K562 (cell line): ENCODE data around the gene RALA. TPM values are rescaled to one million over a fixed set of nuclear protein-coding genes. Genes with fewer than 3 reads are reported as not detected.

ENCODE experiments used
- ARHGAP35 ChIP-seq: fragments of 450-650 bp; IDR thresholded peaks from 2 replicates; pipeline ENCODE4 v1.6.1; 2018; ENCODE audit not compliant: partially characterized antibody
- CXXC5 ChIP-seq: fragments of 250-450 bp; sonication (Bioruptor Pico); IDR thresholded peaks from 2 replicates; pipeline ENCODE4 v1.8.0; 2022; ENCODE audit warnings: inconsistent platforms, mild to moderate bottlenecking, moderate library complexity
- HDGF ChIP-seq: fragments of 450-650 bp; IDR thresholded peaks from 2 replicates; pipeline ENCODE4 v1.6.1; 2016
- IFI16 ChIP-seq: fragments of 250-450 bp; sonication (Bioruptor Pico); IDR thresholded peaks from 2 replicates; pipeline ENCODE4 v2.1.2; 2022; ENCODE audit warnings: mild to moderate bottlenecking, inconsistent platforms
- NFXL1 ChIP-seq: fragments of 450-650 bp; formaldehyde crosslinking; IDR thresholded peaks from 2 replicates; pipeline ENCODE4 v1.4.0; 2021; ENCODE audit warnings: mild to moderate bottlenecking
- PCBP2 ChIP-seq: fragments of 200-400 bp; formaldehyde crosslinking; IDR thresholded peaks from 2 replicates; pipeline ENCODE4 v1.6.1; 2018; ENCODE audit warnings: low read length, low read depth, mild to moderate bottlenecking, moderate library complexity; ENCODE audit not compliant: poor library complexity, severe bottlenecking
- POLR2AphosphoS5 ChIP-seq: IDR thresholded peaks from 2 replicates; pipeline ENCODE4 v1.6.1; 2011; ENCODE audit warnings: mild to moderate bottlenecking, low read depth, low read length, moderate library complexity; ENCODE audit not compliant: control insufficient read depth, insufficient read depth
- RBM15 ChIP-seq: fragments of 200-400 bp; formaldehyde crosslinking; IDR thresholded peaks from 2 replicates; pipeline ENCODE4 v1.6.1; 2018; ENCODE audit warnings: mild to moderate bottlenecking, low read length, moderate library complexity; ENCODE audit not compliant: insufficient read depth
- SMARCA5 ChIP-seq: fragments of 450-650 bp; IDR thresholded peaks from 2 replicates; pipeline ENCODE4 v1.6.1; 2016
- VEZF1 ChIP-seq: fragments of 200-800 bp; sonication (Bioruptor generic); IDR thresholded peaks from 2 replicates; pipeline ENCODE4 v1.6.1; 2017; ENCODE audit warnings: missing genetic modification characterization, missing compliant biosample characterization
- ZFX ChIP-seq: sonication (generic); formaldehyde crosslinking; IDR thresholded peaks from 2 replicates; pipeline ENCODE4 v1.8.0; 2022; ENCODE audit warnings: mild to moderate bottlenecking, missing genetic modification reagents, moderate library complexity
- polyA plus RNA-seq, 8 experiments: library from polyadenylated mRNA; depleted of rRNA in 4 of 8; stranded (reverse) in 5 of 8; unstranded in 3 of 8; fragments of >200 nt; fragmentation: Nextera tagmentation in 2 of 8; fragmentation: Illumina TruSeq in 1 of 8; extraction: Ambion mirVana in 2 of 8; extraction: Trizol in 1 of 8; gene quantifications; 2 replicates each; pipeline versions ENCODE4 v1.2.1 to v1.2.3, GENCODE V29; 2011 to 2014; ENCODE audit warnings: inconsistent platforms in 1 of 8, missing spikeins in 1 of 8
- total RNA-seq, 7 experiments: library from RNA; depleted of rRNA in 6 of 7; stranded (reverse); fragments of >200 nt in 6 of 7; fragmentation: Illumina TruSeq in 2 of 7; extraction: Trizol in 2 of 7; gene quantifications; 2 replicates each; pipeline versions ENCODE4 v1.2.1 to v1.2.3, GENCODE V29; 2011 to 2021; ENCODE audit warnings: low replicate concordance in 1 of 7
- TF ChIP-seq, protein P1 (sequence below): fragments of 450-650 bp; IDR thresholded peaks from 2 replicates; pipeline ENCODE4 v1.6.1; 2018; ENCODE audit warnings: mild to moderate bottlenecking, low read depth; ENCODE audit not compliant: partially characterized antibody
- TF ChIP-seq, protein P2 (sequence below): fragments of 200-600 bp; sonication (generic); IDR thresholded peaks from one replicate; pipeline ENCODE4 v1.6.1; 2012; ENCODE audit warnings: mild to moderate bottlenecking, low read depth, low read length, inconsistent platforms

RALA gene
- total and polyA plus RNA-seq, 9 of the 15 experiments (the other 6 are each of a cell fraction or from before 2014, with no cell fraction given) = 7.2 to 28.0 (median 25.7) TPM

- TF ChIP-seq, protein P1, sequence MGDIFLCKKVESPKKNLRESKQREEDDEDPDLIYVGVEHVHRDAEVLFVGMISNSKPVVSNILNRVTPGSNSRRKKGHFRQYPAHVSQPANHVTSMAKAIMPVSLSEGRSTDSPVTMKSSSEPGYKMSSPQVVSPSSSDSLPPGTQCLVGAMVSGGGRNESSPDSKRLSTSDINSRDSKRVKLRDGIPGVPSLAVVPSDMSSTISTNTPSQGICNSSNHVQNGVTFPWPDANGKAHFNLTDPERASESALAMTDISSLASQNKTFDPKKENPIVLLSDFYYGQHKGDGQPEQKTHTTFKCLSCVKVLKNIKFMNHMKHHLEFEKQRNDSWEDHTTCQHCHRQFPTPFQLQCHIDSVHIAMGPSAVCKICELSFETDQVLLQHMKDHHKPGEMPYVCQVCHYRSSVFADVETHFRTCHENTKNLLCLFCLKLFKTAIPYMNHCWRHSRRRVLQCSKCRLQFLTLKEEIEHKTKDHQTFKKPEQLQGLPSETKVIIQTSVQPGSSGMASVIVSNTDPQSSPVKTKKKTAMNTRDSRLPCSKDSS = no peak
- TF ChIP-seq SMARCA5 (no peak), PCBP2 (no peak), RBM15 (no peak), POLR2AphosphoS5 (peak; percentile 85), CXXC5 (CRISPR knock-in tag) (peak; percentile 77), IFI16 (CRISPR knock-in tag) (no peak), VEZF1 (peak; percentile 96), NFXL1 (CRISPR knock-in tag) (no peak), ZFX (peak; percentile 97), HDGF (no peak), ARHGAP35 (no peak)
- TF ChIP-seq, protein P2, sequence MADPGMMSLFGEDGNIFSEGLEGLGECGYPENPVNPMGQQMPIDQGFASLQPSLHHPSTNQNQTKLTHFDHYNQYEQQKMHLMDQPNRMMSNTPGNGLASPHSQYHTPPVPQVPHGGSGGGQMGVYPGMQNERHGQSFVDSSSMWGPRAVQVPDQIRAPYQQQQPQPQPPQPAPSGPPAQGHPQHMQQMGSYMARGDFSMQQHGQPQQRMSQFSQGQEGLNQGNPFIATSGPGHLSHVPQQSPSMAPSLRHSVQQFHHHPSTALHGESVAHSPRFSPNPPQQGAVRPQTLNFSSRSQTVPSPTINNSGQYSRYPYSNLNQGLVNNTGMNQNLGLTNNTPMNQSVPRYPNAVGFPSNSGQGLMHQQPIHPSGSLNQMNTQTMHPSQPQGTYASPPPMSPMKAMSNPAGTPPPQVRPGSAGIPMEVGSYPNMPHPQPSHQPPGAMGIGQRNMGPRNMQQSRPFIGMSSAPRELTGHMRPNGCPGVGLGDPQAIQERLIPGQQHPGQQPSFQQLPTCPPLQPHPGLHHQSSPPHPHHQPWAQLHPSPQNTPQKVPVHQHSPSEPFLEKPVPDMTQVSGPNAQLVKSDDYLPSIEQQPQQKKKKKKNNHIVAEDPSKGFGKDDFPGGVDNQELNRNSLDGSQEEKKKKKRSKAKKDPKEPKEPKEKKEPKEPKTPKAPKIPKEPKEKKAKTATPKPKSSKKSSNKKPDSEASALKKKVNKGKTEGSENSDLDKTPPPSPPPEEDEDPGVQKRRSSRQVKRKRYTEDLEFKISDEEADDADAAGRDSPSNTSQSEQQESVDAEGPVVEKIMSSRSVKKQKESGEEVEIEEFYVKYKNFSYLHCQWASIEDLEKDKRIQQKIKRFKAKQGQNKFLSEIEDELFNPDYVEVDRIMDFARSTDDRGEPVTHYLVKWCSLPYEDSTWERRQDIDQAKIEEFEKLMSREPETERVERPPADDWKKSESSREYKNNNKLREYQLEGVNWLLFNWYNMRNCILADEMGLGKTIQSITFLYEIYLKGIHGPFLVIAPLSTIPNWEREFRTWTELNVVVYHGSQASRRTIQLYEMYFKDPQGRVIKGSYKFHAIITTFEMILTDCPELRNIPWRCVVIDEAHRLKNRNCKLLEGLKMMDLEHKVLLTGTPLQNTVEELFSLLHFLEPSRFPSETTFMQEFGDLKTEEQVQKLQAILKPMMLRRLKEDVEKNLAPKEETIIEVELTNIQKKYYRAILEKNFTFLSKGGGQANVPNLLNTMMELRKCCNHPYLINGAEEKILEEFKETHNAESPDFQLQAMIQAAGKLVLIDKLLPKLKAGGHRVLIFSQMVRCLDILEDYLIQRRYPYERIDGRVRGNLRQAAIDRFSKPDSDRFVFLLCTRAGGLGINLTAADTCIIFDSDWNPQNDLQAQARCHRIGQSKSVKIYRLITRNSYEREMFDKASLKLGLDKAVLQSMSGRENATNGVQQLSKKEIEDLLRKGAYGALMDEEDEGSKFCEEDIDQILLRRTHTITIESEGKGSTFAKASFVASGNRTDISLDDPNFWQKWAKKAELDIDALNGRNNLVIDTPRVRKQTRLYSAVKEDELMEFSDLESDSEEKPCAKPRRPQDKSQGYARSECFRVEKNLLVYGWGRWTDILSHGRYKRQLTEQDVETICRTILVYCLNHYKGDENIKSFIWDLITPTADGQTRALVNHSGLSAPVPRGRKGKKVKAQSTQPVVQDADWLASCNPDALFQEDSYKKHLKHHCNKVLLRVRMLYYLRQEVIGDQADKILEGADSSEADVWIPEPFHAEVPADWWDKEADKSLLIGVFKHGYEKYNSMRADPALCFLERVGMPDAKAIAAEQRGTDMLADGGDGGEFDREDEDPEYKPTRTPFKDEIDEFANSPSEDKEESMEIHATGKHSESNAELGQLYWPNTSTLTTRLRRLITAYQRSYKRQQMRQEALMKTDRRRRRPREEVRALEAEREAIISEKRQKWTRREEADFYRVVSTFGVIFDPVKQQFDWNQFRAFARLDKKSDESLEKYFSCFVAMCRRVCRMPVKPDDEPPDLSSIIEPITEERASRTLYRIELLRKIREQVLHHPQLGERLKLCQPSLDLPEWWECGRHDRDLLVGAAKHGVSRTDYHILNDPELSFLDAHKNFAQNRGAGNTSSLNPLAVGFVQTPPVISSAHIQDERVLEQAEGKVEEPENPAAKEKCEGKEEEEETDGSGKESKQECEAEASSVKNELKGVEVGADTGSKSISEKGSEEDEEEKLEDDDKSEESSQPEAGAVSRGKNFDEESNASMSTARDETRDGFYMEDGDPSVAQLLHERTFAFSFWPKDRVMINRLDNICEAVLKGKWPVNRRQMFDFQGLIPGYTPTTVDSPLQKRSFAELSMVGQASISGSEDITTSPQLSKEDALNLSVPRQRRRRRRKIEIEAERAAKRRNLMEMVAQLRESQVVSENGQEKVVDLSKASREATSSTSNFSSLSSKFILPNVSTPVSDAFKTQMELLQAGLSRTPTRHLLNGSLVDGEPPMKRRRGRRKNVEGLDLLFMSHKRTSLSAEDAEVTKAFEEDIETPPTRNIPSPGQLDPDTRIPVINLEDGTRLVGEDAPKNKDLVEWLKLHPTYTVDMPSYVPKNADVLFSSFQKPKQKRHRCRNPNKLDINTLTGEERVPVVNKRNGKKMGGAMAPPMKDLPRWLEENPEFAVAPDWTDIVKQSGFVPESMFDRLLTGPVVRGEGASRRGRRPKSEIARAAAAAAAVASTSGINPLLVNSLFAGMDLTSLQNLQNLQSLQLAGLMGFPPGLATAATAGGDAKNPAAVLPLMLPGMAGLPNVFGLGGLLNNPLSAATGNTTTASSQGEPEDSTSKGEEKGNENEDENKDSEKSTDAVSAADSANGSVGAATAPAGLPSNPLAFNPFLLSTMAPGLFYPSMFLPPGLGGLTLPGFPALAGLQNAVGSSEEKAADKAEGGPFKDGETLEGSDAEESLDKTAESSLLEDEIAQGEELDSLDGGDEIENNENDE = no peak
Measured at GRCh38 chr7:39623047-39623731, at the start of gene RALA (continued).
